GM19193 (cell line): ENCODE results near the gene TTLL8.

ENCODE experiments used
- POLR2A ChIP-seq: IDR thresholded peaks from 4 replicates; pipeline ENCODE4 v1.6.1; 2011; ENCODE audit not compliant: insufficient read depth, insufficient read length; ENCODE audit errors: extremely low read depth

The TTLL8 gene

DNA sequence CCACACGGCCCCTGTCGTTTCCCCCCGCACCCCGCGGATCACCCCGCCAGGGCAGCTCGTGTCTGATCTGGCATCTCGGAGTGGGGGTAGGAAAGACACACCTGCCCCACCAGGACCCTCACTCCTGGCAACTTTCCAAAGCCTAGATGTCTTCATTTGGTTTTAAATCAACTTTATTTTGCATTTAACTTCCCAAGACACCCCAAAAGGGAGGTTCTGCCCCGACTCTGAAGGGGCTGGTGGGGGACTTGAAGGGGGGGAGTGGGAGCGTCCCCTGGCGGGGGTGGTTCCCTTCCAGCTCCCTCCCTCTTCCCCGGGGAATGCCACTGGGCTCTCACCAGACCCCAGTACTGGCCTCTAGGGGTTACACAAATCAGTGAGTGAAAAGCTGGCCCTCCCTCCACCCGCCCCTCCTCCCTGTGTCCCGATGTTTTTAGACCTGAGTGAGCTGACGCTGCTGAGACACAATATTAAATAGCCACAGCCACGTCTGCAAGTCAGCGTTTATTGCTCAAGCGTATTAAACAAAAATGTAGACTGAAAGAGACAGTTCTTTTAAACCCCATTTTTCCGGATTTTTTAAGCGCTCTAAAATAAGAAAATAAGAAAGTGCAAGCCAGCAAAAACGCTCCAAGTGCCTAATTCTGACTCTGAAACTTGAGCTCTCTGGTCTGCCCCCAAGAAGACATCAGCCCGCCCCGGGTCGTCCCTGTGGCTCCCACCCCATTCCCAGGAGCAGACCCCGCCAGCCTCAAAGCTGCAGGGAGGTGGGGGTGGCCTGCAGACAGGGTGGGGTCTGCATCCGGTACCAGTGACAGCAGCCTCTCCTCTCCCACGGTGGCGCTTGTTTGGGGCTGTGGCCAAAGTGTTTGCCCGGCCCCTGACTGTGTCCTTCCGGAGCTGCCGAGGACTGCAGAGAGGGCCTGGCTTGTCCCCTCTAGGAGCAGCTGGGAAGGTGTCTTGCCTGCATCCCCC lies 1.1 kb upstream of the TTLL8 start:
- no peak for TF ChIP-seq POLR2A

DNA sequence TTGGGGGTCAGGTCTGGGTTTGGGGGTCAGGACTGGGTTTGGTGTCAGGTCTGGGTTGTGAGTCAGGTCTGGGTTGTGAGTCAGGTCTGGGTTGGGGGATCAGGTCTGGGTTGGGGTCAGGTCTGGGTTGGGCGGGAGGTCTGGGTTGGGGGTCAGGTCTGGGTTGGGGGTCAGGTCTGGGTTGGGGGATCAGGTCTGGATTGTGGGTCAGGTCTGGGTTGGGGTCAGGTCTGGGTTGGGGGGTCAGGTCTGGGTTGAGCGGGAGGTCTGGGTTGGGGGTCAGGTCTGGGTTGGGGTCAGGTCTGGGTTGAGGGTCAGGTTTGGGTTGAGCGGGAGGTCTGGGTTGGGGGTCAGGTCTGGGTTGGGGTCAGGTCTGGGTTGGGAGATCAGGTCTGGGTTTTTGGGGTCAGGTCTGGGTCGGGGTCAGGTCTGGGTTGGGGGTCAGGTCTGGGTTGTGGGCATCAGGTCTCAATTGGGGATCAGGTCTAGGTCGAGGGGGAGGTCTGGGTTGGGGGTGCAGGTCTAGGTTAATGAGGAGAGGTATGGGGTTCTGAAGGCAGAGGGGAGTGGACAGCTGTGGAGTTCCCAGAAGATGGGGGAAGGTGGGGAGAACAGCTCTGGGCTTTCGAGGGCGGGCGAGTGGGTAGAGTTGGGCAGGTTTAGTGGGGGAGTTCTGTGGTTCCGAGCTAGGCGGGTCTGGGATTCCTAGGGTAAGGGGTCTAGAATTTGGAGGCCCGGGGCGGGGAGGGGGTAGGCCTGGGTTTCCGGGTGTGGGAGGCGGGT lies 629 bp downstream of the TTLL8 start:
- TF ChIP-seq POLR2A = no peak

DNA sequence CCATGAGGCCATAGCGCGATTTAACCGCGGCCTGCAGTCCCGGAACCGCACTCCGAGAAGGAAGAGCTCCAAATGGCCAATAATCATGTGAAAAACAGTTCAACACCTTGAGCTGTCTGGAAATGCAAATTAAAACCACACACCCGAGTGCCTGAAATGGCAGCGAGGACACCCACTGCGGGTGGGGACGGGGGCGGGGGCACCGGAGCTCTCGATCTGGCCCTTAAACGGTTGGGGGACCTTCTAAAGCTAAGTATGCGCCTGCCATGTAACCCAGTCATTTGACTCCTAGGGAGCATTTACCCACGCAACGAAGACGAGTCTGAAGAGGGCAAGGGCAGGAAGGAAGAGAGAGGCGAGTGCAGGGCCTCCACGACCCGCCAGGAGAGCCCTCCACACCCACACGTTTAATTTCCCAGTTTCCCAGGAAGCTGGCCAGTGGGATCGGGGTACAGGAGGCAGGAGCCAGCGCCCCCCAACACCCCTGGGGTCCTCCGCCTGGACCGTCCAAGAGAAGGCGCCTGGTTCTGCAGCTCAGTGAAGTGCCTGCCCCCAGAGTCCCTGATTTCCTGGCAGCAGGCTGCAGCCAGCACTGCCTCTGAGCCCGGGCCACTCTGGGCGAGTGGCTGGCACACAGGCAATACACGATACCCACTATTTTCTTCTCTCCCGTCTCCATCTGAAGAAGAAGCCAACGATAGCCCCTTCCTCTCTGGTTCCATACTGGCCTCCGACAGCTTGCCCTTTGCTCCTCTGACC lies 1.7 kb downstream of the TTLL8 start:
- no peak for TF ChIP-seq POLR2A

DNA sequence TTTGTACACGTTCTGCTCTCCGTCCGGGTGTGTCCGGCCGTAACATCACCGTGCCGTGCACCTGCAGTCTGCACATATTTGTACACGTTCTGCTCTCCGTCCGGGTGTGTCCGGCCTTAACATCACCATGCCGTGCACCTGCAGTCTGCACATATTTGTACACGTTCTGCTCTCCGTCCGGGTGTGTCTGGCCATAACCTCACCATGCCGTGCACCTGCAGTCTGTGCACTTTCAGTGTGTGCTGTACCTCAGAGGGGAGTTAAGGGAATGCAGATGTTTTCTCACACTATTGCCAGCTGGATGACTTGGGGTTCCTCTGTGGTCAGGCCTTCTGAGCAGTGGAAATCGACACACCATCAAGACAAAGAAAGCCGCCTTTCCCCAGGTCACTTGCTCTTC lies 4.2 kb downstream of the TTLL8 start:
- TF ChIP-seq POLR2A = no peak

DNA sequence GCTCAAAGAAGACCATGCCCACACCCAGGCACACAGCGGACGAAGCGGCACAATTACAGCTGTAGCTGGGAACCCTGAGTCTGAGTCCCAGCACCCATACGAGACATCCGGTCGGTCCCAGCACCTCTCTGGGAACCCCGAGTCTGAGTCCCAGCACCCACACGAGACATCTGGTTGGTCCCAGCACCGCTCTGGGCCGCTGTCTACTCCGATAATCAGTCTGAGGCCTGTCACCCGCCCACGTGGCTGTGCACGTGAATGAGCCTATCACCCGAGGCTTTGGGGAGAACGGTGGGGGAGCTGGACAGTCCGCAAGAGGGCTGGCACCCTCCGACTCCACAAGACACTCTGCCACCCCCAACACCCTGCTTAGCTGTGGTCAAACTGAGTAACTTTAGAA lies 6.2 kb downstream of the TTLL8 start:
- no peak for TF ChIP-seq POLR2A

DNA sequence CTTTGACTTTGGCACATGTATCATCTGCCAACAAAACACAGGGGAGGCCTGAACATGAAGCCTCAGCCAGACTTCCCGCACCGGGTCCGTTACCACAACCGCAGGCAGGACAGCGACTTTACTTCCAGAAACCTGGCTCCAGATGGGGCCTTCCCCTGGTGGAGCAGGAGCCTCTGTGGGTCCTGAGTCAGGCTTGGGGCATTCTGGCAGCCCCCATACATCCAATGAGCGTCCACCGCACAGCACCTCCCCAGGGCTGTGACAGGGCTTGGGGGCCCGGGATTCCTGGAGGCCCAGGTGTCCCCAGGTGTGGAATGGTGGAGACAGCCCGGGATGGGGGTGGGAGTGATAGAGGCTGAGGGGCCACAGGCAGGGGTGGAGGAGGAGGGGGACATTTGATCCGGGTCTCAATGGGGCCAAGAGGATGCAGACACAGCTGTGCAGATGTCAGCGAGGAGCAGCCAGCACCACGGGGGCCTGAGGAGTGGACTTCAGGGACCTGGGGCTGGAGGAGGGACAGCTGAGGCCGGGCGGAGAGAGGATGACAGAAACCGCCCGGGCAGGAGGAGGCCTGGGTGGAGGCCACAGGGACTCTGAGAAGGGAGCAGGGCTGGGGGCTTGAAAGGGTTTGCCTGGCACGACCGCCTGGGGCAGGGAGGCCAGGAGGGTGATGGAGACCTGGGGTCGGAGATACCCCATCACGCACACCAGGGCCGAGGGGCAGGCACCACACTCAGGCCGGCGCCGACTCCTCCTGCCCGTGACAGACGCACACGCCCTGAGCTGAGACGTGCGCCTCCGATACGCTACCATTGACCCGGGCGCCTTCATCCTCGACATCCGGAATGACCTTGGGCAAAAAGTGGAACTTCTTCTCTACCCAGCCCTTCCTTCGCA lies 8.6 kb downstream of the TTLL8 start:
- TF ChIP-seq POLR2A = no peak

DNA sequence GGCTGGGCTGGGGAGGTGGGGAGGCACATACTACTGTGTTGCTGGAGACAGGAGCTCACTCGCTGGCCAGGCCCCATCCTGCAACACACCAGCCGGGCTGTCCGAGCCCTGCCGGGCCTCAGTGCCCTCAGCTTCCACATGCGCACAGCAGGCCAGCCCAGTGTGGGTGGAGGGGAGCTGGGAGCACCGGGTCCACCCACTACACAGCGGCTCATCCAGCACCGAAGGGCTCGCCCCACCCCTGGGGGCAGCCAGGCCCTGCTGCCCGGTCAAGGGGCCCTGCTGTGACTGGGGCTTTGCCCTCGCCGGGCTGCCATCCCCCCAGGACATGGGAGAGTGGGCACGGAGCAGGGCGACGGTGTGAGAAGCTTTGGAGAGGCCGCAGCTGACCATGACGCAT lies 9.3 kb downstream of the TTLL8 start:
- no peak for TF ChIP-seq POLR2A

DNA sequence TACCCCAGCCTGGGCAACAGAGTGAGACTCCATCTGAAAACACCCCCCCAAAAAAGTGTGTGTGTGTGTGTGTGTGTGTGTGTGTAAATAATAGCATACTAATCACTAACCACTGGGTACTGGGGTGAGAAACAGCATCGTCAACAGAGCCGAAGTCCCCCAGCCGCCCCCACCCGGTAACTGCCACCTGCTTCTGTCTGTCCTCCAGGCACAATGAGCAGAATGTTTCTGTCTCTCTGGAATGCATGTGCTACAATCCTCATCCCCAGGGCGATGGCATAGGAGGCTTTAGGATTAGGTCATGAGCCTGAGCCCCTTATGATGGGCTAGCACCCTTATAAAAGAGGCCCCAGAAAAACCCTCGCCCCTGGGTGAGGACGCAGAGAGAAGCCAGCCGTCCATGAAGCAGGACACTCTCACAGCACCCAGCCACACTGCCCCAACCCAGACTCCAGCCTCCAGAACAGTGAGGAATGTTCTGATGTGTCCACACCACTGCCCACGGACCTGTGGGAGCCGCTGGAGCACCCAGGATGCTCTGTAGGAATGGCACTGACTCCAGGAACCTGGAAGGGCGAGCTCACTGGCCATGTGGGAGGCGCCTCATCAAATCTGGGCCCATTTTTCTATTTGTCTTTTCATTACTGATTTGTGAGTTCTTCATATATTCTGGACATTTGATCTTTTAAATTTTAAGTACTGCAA lies 9.9 kb downstream of the TTLL8 start:
- no peak for TF ChIP-seq POLR2A

DNA sequence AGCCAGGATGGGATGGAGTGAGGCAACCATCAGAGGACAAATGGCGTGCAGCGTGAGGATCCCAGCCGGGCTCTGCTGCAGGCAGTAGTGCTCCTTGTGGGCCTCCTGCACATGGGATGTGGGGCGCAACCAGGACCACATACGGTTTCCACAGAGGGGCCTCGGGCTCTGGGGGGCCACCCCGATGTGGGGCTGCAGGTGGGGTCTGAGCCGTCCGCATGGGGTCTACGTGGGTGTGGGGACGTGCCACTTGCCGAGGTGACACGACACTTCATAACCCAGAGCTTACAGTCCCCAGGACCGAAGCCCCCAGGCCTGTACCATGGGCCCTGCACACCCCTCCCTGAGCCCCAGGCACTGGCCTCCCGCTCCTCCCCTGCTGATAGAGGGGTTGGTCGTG lies 10.8 kb downstream of the TTLL8 start:
- TF ChIP-seq POLR2A = no peak

DNA sequence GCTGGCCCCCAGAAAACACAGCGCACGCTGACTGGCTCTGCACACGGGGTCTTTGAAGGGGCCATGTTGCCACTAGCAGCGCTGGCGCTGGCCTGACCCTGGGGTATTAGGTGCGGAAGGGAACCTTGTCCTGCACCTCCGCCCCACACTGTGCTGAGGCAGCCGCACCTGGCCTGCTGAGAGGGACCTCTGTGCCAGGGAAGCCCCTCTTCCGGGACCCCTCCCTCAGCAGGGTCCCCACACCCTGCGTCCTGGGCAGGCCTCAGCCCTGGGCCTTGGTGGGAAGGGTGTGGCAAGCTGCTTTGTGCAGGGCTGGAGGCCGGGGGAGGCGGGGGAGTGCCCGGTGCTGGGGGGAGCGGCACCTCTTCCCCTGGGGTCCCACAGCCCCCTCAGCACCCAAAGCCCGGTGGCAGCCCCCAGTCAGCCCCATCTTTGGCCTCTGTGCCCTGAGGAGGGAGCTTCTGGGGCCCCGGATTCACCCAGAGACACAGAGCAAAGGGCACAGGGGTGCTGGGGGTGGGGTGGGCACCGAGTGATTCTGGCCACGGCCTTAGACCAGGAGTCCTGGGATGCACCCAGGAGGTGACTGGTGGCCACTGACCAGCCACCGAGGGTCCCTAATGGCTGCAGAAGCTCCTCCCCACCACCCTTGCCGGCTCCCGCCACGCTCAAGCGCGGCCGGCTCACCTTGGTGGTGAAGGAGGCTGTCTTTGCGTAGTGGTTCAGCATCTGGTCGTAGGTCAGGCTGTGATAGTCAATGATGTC lies 11.4 kb downstream of the TTLL8 start:
- TF ChIP-seq POLR2A = no peak

DNA sequence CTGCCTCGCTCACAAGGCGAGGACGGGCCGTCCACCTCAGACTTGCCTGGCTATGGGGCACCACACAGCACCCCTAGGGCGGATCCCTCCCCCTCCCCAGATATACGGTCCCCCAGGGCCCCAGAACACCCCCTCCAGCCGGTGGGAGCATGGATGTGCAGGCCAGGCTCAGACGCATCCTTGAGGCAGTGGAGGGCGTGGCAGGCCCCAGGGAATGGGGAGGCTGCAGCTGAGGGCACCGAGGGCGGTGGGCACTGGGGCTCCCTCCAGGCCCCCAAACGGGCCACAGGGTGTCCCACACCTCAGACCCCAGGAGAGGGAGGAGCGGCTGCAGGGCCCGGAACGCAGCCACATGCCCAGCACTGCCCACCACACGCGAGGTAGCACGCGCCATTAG lies 12.1 kb downstream of the TTLL8 start:
- TF ChIP-seq POLR2A = no peak

DNA sequence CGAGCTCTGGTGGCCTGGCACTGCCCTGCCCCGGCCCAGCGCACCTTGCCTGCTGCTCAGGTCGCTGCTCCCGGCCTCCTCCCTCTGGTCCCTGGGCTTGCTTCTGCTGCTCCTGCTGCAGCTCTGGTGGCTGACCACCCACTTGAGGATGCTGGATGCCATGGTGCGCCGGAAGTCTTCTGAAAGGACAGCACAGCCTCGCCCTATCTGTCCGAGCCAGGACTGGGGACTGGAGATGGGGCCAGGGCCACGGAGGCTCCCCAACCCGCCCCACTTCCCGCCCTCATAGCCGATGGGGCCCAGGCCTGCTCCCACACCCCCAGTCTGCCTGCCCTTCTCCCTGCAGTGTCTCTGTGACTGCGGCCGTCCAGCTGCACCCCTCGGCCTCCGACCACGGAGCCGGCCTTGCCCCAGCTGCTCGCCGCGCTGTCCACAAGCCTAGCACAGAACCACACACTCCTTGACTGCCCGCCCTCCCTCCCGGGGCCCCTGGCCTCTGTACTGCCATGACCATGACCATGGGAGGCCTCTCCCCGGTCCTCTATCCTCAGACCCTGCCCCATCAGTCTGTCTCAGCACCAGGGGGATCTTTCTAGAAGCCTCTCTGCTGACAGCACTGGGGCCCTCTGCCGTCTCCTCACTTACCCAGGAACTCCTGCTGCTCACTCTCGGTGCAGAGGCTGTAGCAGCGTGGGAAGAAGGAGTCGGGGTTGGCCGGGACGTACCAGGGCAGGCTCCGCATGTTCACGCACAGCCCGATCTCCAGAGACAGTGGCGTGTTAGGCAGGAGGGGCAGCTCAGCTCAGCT lies 12.7 kb downstream of the TTLL8 start:
- no peak for TF ChIP-seq POLR2A
